Heart right ventricle (tissue), 16 donors: ENCODE data around the gene GRM8. TPM values are rescaled to one million over a fixed set of nuclear protein-coding genes. Genes with fewer than 3 reads are reported as not detected.

Source experiments
- ATAC-seq, 8 donors: fragments of 200-7000 bp; cut with Tn5 transposase; one replicate each; pipeline ENCODE4 v1.9.1; 2020; ENCODE audit warnings: mild to moderate bottlenecking in 8 of 8, moderate library complexity in 8 of 8, moderate number of reproducible peaks in 1 of 8
- DNase-seq, 2 donors: peaks; one replicate each; pipeline ENCODE4 v3.0.0-alpha.2; 2020
- H3K27ac ChIP-seq, 10 donors: fragments of 200-600 bp; sonication (generic) in 2 of 10; one replicate each; pipeline versions ENCODE4 v1.5.0 to v1.8.0; 2020 to 2022; ENCODE audit warnings: mild to moderate bottlenecking in 3 of 10
- H3K27me3 ChIP-seq, 7 donors: fragments of 200-600 bp; one replicate each; pipeline ENCODE4 v1.8.0; 2021 to 2022; ENCODE audit warnings: mild to moderate bottlenecking in 2 of 7
- H3K36me3 ChIP-seq, 9 donors: fragments of 200-600 bp; sonication (generic) in 1 of 9; one replicate each; pipeline versions ENCODE4 v1.5.0 to v1.8.0; 2020 to 2022; ENCODE audit warnings: mild to moderate bottlenecking in 2 of 9
- H3K4me1 ChIP-seq, 9 donors: fragments of 200-600 bp; sonication (generic) in 1 of 9; one replicate each; pipeline versions ENCODE4 v1.5.0 to v1.8.0; 2020 to 2022; ENCODE audit warnings: mild to moderate bottlenecking in 4 of 9
- H3K4me3 ChIP-seq, 10 donors: fragments of 200-600 bp; sonication (generic) in 2 of 10; one replicate each; pipeline versions ENCODE4 v1.5.0 to v1.8.0; 2020 to 2022; ENCODE audit warnings: mild to moderate bottlenecking in 7 of 10, moderate library complexity in 2 of 10
- H3K9me3 ChIP-seq, 11 donors: fragments of 200-600 bp in 10 of 11; sonication (generic) in 2 of 11; one replicate each; pipeline versions ENCODE4 v1.5.0 to v1.8.0; 2013 to 2022; ENCODE audit warnings: mild to moderate bottlenecking in 2 of 11, control low read depth in 1 of 11, moderate library complexity in 1 of 11
- WGBS, 2 donors: extraction: QIAGEN DNeasy Blood & Tissue Kit; methylation state at CpG; one replicate each; pipeline ENCODE4 v1.1.7; 2013; ENCODE audit warnings: inconsistent platforms in 1 of 2; 5-methylcytosine and 5-hydroxymethylcytosine counted together
- intact Hi-C, 10 donors: fragments of 100-400 bp; cut with DNase I; formaldehyde crosslinking; loops; one replicate each; pipeline versions ENCODE4 v1.11.1 to v1.14.2; 2022
- polyA plus RNA-seq, 2 donors: library from polyadenylated mRNA; stranded (reverse); fragments of 200-250 nt; gene quantifications; one replicate each; pipeline ENCODE4 v1.2.3, GENCODE V29; 2013
- total RNA-seq, 10 donors: library from RNA; stranded (reverse); fragmentation: NEBNext Ultra II Directional in 3 of 10; extraction: Animal tissue kit (Norgen Biotek cat#: 25700) in 3 of 10; gene quantifications; one replicate each; pipeline versions ENCODE4 v1.2.1 to v1.2.4, GENCODE V29; 2021 to 2023
- TF ChIP-seq, protein P1 (sequence below), 9 donors: fragments of 200-600 bp; sonication (generic) in 2 of 9; IDR thresholded peaks; one replicate each; pipeline versions ENCODE4 v1.5.0 to v1.8.0; 2021 to 2022; ENCODE audit warnings: antibody characterized with exemption in 9 of 9, mild to moderate bottlenecking in 5 of 9, moderate library complexity in 1 of 9
- donor health status: Arrhythmogenic right ventricular cardiomyopathy.
- donor health status: ischemic (EF 13 %, LVEDD 7.1; RV severe dilation, severe dysfunction).
- donor health status: healthy with polysubstance abuse.
- donor health status: DM: no; HTN: yes; CAD: no.
- donor health status: DM: no; HTN: no; CAD: no.
- donor health status: ischemic (EF 25% LVEDD 6.9; RV normal size, moderate dysfunction).
- donor health status: ischemic (EF 25% LVEDD 5.7; RV mildly dilated, moderate dysfunction).
- donor health status: healthy.
- donor health status: DM: yes; HTN: yes; CAD: no.
- donor health status: Ischemic cardiomyopathy.
- donor health status: ischemic (EF 35%, LVEDD 5.7; RV mildly dilated, moderate dysfunction).
- donor health status: nonischemic (EF 11% LVEDD 7.7; RV severe dilation, severe dysfunction).
- donor health status: DM: yes; HTN: yes; CAD: no.
- donor health status: PGD.
- donor health status: ischemic (EF 29% LVEDD 5.4; RV normal size, mild dysfunction).
- donor health status: nonischemic (EF 23%, LVEDD 6.1; RV moderate dilation, normal function).

Gene GRM8
- total and polyA plus RNA-seq, 12 donors, result 0.13 to 0.68 (median 0.34) TPM; not detected in 5

DNA sequence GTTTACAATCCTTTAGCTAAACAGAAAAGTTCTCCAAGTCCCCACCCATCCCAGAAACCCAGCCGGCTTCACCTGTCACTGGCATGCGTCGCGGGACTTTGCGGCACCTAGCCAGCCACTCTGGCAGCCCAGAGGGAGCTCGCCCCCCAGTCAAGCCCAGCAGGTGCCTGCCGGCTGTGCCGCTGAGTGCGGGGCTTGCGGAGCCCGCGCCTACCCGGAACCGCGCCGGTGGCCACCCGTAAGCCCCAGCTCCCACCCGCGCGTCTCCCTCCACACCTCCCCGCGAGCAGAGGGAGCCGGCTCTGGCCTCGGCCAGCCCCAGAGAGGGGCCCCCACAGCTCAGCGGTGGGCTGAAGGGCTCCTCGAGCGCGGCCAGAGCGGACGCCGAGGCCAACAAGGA lies 446.1 kb downstream of the GRM8 start:
- intact Hi-C loops, result loop anchor here in 5 of 10 donors (5.0 to 10.0 kb wide), 3 partner anchors 446 to 708 kb away; partner anchors contain the start of gene GRM8 (in 5 of the 5)
- Histone ChIP-seq H3K27ac (no peak overlapping the region), H3K36me3 (no peaks in the 10 kb centered on the region), H3K27me3 (peaks cover 0 to 5% (median 0%) of the 10 kb centered on the region in 7 donors), H3K4me1 (no peaks in the 10 kb centered on the region), H3K4me3 (no peak overlapping the region), H3K9me3 (peaks cover 0 to 28% (median 0%) of the 10 kb centered on the region in 11 donors)
- DNase-seq (no peak), ATAC-seq (no peak)
- WGBS, 2 donors, result 96 to 98% methylated on average over 31 of the region's 31 CpGs
- TF ChIP-seq, protein P1, sequence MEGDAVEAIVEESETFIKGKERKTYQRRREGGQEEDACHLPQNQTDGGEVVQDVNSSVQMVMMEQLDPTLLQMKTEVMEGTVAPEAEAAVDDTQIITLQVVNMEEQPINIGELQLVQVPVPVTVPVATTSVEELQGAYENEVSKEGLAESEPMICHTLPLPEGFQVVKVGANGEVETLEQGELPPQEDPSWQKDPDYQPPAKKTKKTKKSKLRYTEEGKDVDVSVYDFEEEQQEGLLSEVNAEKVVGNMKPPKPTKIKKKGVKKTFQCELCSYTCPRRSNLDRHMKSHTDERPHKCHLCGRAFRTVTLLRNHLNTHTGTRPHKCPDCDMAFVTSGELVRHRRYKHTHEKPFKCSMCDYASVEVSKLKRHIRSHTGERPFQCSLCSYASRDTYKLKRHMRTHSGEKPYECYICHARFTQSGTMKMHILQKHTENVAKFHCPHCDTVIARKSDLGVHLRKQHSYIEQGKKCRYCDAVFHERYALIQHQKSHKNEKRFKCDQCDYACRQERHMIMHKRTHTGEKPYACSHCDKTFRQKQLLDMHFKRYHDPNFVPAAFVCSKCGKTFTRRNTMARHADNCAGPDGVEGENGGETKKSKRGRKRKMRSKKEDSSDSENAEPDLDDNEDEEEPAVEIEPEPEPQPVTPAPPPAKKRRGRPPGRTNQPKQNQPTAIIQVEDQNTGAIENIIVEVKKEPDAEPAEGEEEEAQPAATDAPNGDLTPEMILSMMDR (IDR thresholded peaks at IDR 0.05), result no peak

DNA sequence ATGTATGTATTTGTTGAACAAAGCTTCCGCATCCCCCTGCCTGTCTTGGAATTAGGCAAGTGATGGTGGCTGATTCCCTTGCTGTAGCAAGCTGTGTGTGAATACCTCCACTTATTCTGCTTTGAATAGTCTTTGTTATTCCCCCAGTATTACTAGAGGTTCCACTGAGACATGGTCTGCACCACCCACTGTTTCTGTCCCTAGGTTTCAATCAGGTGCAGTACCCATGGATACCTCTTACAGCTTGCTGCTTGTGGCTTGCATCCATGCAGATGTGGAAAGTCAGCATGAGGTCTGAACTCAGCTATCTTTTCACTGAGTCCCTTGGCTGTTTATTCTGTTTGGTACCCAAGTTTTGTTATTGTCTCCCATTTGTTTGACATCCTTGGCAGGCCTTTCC lies 447.4 kb downstream of the GRM8 start:
- intact Hi-C loops, result loop anchor here in 5 of 10 donors (5.0 to 10.0 kb wide), 3 partner anchors 447 to 709 kb away; partner anchors contain the start of gene GRM8 (in 5 of the 5)
- no peak overlapping the region for H3K27ac ChIP-seq
- ATAC-seq (no peak), DNase-seq (no peak)
- H3K27me3 ChIP-seq, result peaks cover 0 to 5% (median 0%) of the 10 kb centered on the region in 7 donors
- H3K4me3 ChIP-seq, result no peak overlapping the region
- no peaks in the 10 kb centered on the region for H3K4me1 ChIP-seq
- 96 to 97% methylated on average over 1 of the region's 1 CpG for WGBS, 2 donors
- TF ChIP-seq, protein P1 (IDR thresholded peaks at IDR 0.05), result no peak
- peaks cover 0 to 17% (median 0%) of the 10 kb centered on the region in 11 donors for H3K9me3 ChIP-seq
- no peaks in the 10 kb centered on the region for H3K36me3 ChIP-seq

DNA sequence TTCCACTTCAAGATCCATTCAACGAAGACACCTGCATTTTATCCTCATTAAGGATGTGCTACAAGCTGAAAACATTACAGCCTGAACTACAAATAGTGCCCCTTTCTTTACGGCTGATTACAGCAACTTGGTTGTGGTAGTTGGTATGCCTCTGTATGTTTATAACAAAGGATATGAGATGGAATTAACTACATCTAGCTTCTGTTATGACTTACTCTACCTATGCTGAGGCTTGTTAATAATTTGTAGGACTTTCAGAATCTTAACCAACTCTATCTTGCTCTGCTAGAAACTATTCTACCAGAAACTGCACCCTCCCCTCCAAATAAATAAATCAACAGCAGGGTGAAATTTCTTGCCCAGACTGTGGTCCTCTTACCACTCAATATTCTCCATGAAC lies 448.1 kb downstream of the GRM8 start:
- Histone ChIP-seq H3K36me3 (no peaks in the 10 kb centered on the region), H3K4me3 (no peak overlapping the region), H3K27ac (no peak overlapping the region), H3K4me1 (no peaks in the 10 kb centered on the region), H3K27me3 (peaks cover 0 to 5% (median 0%) of the 10 kb centered on the region in 7 donors), H3K9me3 (peaks cover 0 to 16% (median 0%) of the 10 kb centered on the region in 11 donors)
- ATAC-seq (no peak), DNase-seq (no peak)
- TF ChIP-seq, protein P1 (IDR thresholded peaks at IDR 0.05), result no peak
- intact Hi-C loops, result loop anchor here in 6 of 10 donors (5.0 to 10.0 kb wide), 4 partner anchors 448 to 710 kb away; partner anchors contain the start of gene GRM8 (in 5 of the 6)
- WGBS, 2 donors, result 43 to 46% methylated on average over 2 of the region's 2 CpGs

DNA sequence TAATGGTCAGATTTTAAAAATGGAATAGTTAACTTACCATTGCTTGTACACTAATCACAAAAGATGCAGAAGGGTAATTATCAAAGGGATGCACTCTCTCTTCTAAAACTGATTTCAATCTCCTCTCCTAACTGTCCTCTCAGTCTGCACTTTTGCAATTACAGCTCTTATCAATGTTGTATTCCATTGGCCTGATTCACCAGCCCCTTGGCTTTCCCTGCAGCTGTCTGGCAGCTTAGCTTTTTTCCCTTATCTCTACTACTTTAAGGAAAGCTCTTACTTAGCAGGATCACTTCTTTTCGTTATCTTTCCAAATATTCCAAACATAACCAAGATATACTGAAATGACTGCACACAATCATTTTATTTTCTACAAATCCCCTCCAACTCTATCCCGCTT lies 448.8 kb downstream of the GRM8 start:
- H3K4me3 ChIP-seq, result no peak overlapping the region
- H3K27ac ChIP-seq, result no peak overlapping the region
- H3K9me3 ChIP-seq, result peaks cover 0 to 16% (median 0%) of the 10 kb centered on the region in 11 donors
- TF ChIP-seq, protein P1 (IDR thresholded peaks at IDR 0.05), result no peak
- no peaks in the 10 kb centered on the region for H3K4me1 ChIP-seq
- ATAC-seq, result no peak
- H3K36me3 ChIP-seq, result no peaks in the 10 kb centered on the region
- 42 to 47% methylated on average over 2 of the region's 2 CpGs for WGBS, 2 donors
- DNase-seq, result no peak
- H3K27me3 ChIP-seq, result peaks cover 0 to 7% (median 0%) of the 10 kb centered on the region in 7 donors
- intact Hi-C loops, result loop anchor here in 6 of 10 donors (5.0 to 10.0 kb wide), 3 partner anchors 451 to 711 kb away; partner anchors contain the start of gene GRM8 (in 4 of the 6)
